ENCODE data around the gene ZNHIT1. TPM values are rescaled to one million over a fixed set of nuclear protein-coding genes. Genes with fewer than 3 reads are reported as not detected.

ZNHIT1 gene
- total RNA-seq, 1 experiment from 2014 or later: 69.7 TPM

GRCh38 chr7:101197991-101198390, 20.0 kb upstream of the ZNHIT1 start:
- peaks cover 5% of the 10 kb centered on the region; the same call in 1 of the 2 replicates for H3K4me1 ChIP-seq (ENCODE audit: control insufficient read depth, insufficient read depth, low read length)
- ChIA-PET CTCF (no interaction called here), POLR2A (no interaction called here)
- TF ChIP-seq POLR2AphosphoS5 (IDR thresholded peaks at IDR 0.05; ENCODE audit: low read depth, low read length): no peak
- no peak for TF ChIP-seq TCF7L2 (IDR thresholded peaks at IDR 0.05; ENCODE audit: low read depth, low read length)
- TF ChIP-seq CTCF (IDR thresholded peaks at IDR 0.05): no peak
- TF ChIP-seq SIN3A (IDR thresholded peaks at IDR 0.05; ENCODE audit: borderline replicate concordance, insufficient read depth, low read depth, low read length): no peak
- no peak for TF ChIP-seq REST (IDR thresholded peaks at IDR 0.05; ENCODE audit: insufficient read depth in 1 of 2, low read depth in 2 of 2, low read length in 1 of 2)
- no peaks in the 10 kb centered on the region for H3K9me3 ChIP-seq (ENCODE audit: control insufficient read depth, insufficient read depth, low read depth, low read length)
- intact Hi-C loops (cut with micrococcal nuclease; ENCODE audit: unreplicated experiment) (no loop called here), in situ Hi-C loops (cut with HindIII; ENCODE audit: low pct_unique_long_range_greater_than_20kb, low sequenced_read_pairs) (no loop called here)
- no peak overlapping the region for H3K27ac ChIP-seq (ENCODE audit: low read length)
- ATAC-seq: no peak
- H3K36me3 ChIP-seq (ENCODE audit: control insufficient read depth, insufficient read depth, low read length): no peaks in the 10 kb centered on the region
- no peak overlapping the region for H3K4me3 ChIP-seq (ENCODE audit: low read depth in 2 of 2, low read length in 2 of 2)
- no peak for DNase-seq (ENCODE audit: low read depth, low spot score)
- BruUV-seq (replicated peaks): no TSS peak
- no peaks in the 10 kb centered on the region for H3K27me3 ChIP-seq (ENCODE audit: control insufficient read depth, insufficient read depth, low read length)

GRCh38 chr7:101198476-101198875, 19.5 kb upstream of the ZNHIT1 start:
- in situ Hi-C loops (cut with HindIII; ENCODE audit: low pct_unique_long_range_greater_than_20kb, low sequenced_read_pairs): no loop called here
- CTCF ChIA-PET: no interaction called here

More at GRCh38 chr7:101198476-101198875, 19.5 kb upstream of the ZNHIT1 start:
- Histone ChIP-seq H3K27me3 (ENCODE audit: control insufficient read depth, insufficient read depth, low read length) (no peaks in the 10 kb centered on the region), H3K4me1 (ENCODE audit: control insufficient read depth, insufficient read depth, low read length) (peaks cover 5% of the 10 kb centered on the region; the same call in 1 of the 2 replicates), H3K36me3 (ENCODE audit: control insufficient read depth, insufficient read depth, low read length) (no peaks in the 10 kb centered on the region), H3K9me3 (ENCODE audit: control insufficient read depth, insufficient read depth, low read depth, low read length) (no peaks in the 10 kb centered on the region), H3K4me3 (ENCODE audit: low read depth in 2 of 2, low read length in 2 of 2) (no peak overlapping the region), H3K27ac (ENCODE audit: low read length) (no peak overlapping the region)
- TF ChIP-seq CTCF (IDR thresholded peaks at IDR 0.05) (no peak), REST (IDR thresholded peaks at IDR 0.05; ENCODE audit: insufficient read depth in 1 of 2, low read depth in 2 of 2, low read length in 1 of 2) (no peak), SIN3A (IDR thresholded peaks at IDR 0.05; ENCODE audit: borderline replicate concordance, insufficient read depth, low read depth, low read length) (no peak), TCF7L2 (IDR thresholded peaks at IDR 0.05; ENCODE audit: low read depth, low read length) (no peak), POLR2AphosphoS5 (IDR thresholded peaks at IDR 0.05; ENCODE audit: low read depth, low read length) (no peak)
- no peak for DNase-seq (ENCODE audit: low read depth, low spot score)
- ATAC-seq: no peak
- no TSS peak for BruUV-seq (replicated peaks)
- POLR2A ChIA-PET: no interaction called here
- intact Hi-C loops (cut with micrococcal nuclease; ENCODE audit: unreplicated experiment): no loop called here
